HL-60 (cell line): Measurements from ENCODE around the gene PRDM16.

Source experiments
- CTCF ChIP-seq: IDR thresholded peaks from one replicate; pipeline ENCODE4 v1.5.1; 2011; ENCODE audit warnings: low read length, control low read depth, inconsistent platforms; ENCODE audit not compliant: insufficient read depth
- POLR2AphosphoS5 ChIP-seq: IDR thresholded peaks from 2 replicates; pipeline ENCODE4 v1.6.1; 2012; ENCODE audit warnings: low read depth

DNA sequence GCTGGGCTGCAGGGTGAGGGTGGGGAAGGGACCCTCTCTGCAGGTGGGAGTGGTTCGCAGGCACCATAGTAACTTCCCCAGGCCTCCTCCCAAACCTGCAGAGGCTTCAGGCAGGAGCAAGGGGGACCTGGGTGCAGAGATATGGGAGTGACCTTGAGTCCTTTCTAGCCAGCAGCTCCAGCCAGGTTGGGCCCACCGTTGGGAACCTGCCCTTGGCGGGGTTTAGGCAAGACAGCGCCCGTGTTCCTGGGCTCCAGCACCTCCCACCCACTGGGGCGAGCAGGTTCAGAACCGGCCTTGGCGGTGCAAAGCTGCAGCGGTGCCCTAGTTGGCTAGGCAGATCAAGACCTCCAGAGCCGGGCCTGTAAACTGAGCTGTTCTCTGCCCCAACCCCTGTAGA is 2.2 kb upstream of the PRDM16 start:
- TF ChIP-seq CTCF: no peak
- TF ChIP-seq POLR2AphosphoS5: no peak
